Measurements from ENCODE around the gene PPP6R1.

The PPP6R1 gene

DNA sequence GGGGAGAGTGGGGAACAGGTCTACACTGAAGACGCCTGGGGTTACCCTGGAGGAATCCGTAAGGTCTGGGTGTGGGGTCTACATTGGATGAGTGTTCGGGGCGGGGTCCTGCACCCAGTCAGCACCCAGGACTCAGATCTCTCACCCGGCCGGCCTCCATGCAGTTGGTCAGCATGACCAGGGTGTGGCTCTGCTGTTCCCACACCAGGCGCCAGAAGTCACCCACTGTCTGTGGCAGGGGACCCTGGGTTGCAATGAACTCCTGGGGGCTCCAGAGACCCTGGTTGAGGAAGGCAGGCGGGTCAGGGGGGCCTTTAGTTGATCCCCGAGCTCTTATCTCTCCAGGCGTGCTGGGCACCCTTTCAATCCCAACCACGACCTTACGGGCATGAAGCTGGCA, 72.7 kb downstream of the PPP6R1 start:
- FAIRE-seq, result no peak

DNA sequence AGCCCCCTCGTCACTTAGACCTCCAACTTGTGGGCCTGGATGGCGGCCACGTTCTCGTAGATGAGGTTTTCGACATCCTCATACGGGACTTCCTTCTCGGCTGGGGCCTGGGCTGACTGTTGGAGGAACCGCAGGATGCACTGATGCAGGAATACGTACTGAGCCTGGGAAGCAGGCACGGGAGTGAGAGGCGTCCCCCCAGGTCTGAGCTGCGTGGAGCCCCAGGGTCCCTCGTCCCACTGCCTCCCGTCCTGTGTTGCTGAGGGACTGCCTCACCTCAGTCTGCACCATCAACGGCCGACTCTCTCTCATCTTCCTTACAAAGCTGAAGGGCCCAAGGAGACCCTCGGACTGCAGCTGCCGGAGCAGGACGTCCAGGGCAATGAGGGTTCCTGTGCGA, 77.1 kb downstream of the PPP6R1 start:
- DNase-seq (ENCODE audit: low spot score) (no peak), FAIRE-seq (no peak)

More for the DNA sequence above, 72.7 kb downstream of the PPP6R1 start:
- no peak for DNase-seq (ENCODE audit: low spot score)

Measured in RCC 7860 (cell line).